Osteocyte (in vitro differentiated cells): ENCODE data around the gene ABHD1. TPM values are rescaled to one million over a fixed set of nuclear protein-coding genes. Genes with fewer than 3 reads are reported as not detected.

Experiments used
- DNase-seq: peaks from one replicate; pipeline ENCODE4 v3.0.0; 2021; ENCODE audit warnings: mixed read lengths; ENCODE audit not compliant: unreplicated experiment; ENCODE audit errors: extremely low spot score
- H3K27ac Mint-ChIP-seq: one replicate; pipeline ENCODE4 v1.8.0; 2021; ENCODE audit warnings: mild to moderate bottlenecking, mixed read lengths; ENCODE audit not compliant: unreplicated experiment
- H3K27me3 Mint-ChIP-seq: one replicate; pipeline ENCODE4 v1.8.0; 2021; ENCODE audit warnings: mixed read lengths; ENCODE audit not compliant: unreplicated experiment
- H3K36me3 Mint-ChIP-seq: one replicate; pipeline ENCODE4 v1.8.0; 2021; ENCODE audit warnings: mixed read lengths; ENCODE audit not compliant: unreplicated experiment
- H3K4me1 Mint-ChIP-seq: one replicate; pipeline ENCODE4 v1.8.0; 2021; ENCODE audit warnings: mixed read lengths; ENCODE audit not compliant: unreplicated experiment
- H3K4me3 Mint-ChIP-seq: one replicate; pipeline ENCODE4 v1.8.0; 2021; ENCODE audit warnings: mild to moderate bottlenecking, moderate library complexity, mixed read lengths; ENCODE audit not compliant: unreplicated experiment
- H3K9me3 Mint-ChIP-seq: one replicate; pipeline ENCODE4 v1.8.0; 2021; ENCODE audit warnings: mixed read lengths; ENCODE audit not compliant: unreplicated experiment
- total RNA-seq: library from RNA; stranded (reverse); gene quantifications from 2 replicates; pipeline ENCODE4 v1.2.1, GENCODE V29; 2021
- TF ChIP-seq, protein P1 (sequence below): fragments of 200-600 bp; sonication (generic); IDR thresholded peaks from 2 replicates; pipeline ENCODE4 v1.5.0; 2021; ENCODE audit warnings: antibody characterized with exemption, mild to moderate bottlenecking, moderate library complexity

Gene ABHD1
- total RNA-seq, 1 donor from 2014 or later = 0.48 TPM

DNA sequence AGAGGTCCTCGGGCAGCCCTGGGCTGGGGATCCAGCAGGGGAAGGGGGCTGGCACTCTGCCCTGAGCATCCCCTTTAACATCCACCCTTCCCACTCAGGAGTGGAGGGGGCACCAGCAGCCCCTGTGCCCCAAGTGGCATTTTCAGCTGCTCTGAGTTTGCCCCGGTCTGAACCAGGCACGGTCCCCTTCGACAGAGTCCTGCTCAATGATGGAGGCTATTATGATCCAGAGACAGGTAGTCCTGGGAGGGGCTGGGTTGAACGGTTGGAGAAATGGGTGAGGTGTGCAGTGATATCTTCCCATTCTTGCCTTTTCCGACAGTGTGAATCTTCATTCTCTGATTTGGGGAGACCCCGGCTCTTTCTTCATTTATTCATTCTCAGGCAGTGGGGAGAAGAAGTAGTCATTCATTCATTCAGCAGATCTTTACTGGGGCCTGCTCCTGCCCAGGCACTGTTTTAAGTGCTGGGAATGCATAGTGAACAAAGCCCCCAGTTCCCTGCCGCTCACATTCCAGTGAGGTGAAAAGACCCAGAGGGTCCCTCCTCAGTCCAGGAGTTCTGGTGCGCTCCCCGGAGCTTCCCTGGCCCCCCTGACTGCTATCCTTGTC lies 38.4 kb upstream of the ABHD1 start:
- no peaks in the 10 kb centered on the region for H3K9me3 Mint-ChIP-seq
- TF ChIP-seq, protein P1, sequence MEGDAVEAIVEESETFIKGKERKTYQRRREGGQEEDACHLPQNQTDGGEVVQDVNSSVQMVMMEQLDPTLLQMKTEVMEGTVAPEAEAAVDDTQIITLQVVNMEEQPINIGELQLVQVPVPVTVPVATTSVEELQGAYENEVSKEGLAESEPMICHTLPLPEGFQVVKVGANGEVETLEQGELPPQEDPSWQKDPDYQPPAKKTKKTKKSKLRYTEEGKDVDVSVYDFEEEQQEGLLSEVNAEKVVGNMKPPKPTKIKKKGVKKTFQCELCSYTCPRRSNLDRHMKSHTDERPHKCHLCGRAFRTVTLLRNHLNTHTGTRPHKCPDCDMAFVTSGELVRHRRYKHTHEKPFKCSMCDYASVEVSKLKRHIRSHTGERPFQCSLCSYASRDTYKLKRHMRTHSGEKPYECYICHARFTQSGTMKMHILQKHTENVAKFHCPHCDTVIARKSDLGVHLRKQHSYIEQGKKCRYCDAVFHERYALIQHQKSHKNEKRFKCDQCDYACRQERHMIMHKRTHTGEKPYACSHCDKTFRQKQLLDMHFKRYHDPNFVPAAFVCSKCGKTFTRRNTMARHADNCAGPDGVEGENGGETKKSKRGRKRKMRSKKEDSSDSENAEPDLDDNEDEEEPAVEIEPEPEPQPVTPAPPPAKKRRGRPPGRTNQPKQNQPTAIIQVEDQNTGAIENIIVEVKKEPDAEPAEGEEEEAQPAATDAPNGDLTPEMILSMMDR = no peak
- peak overlapping the region; percentile 80 for H3K27ac Mint-ChIP-seq
- peaks cover 4% of the 10 kb centered on the region for H3K36me3 Mint-ChIP-seq
- H3K4me1 Mint-ChIP-seq = peaks cover 32% of the 10 kb centered on the region
- H3K4me3 Mint-ChIP-seq = peak overlapping the region; percentile 61
- no peak for DNase-seq
- no peaks in the 10 kb centered on the region for H3K27me3 Mint-ChIP-seq

DNA sequence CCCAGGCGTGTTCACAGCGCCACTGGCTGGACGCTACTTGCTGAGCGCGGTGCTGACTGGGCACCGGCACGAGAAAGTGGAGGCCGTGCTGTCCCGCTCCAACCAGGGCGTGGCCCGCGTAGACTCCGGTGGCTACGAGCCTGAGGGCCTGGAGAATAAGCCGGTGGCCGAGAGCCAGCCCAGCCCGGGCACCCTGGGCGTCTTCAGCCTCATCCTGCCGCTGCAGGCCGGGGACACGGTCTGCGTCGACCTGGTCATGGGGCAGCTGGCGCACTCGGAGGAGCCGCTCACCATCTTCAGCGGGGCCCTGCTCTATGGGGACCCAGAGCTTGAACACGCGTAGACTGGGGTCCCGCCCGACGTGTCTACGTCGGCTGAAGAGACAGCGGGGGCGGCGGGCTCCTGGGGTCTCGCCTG lies 37.9 kb upstream of the ABHD1 start:
- Mint-ChIP-seq H3K4me3 (peak overlapping the region; percentile 61), H3K9me3 (no peaks in the 10 kb centered on the region), H3K4me1 (peaks cover 26% of the 10 kb centered on the region), H3K36me3 (peaks cover 4% of the 10 kb centered on the region), H3K27me3 (no peaks in the 10 kb centered on the region), H3K27ac (peak overlapping the region; percentile 80)
- DNase-seq = no peak
- TF ChIP-seq, protein P1 = peak; percentile 45

DNA sequence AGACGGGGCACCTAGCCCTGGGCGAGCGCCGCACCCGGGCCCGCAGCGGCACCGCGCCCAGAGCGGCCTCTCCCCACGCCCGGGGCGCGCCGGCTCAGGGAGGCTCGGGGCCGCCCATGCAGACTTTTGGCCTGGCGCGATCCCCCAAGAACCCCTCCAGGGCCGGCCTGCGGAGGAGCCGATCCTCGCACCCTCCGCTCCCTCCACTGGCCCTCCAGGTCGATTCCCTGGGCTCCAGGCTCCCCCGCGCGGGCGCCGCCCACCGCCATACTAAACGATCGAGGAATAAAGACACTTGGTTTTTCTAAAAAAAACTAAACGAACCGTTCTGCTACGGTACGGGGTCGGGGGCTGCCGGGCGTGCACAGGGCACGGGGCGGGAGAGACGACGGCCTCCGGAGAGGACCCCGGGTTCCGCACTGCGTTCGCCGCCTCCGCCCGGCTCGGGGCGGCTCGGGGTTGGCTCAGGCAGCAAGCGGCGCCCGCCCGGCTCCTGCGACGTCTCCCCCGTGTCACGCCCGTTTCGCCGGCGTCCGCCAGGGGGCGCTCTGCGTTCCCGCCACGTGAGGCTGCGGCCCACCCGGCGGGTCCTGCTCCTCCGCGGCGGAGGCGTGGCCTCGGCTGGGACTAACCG lies 37.4 kb upstream of the ABHD1 start:
- H3K36me3 Mint-ChIP-seq = peaks cover 4% of the 10 kb centered on the region
- H3K4me3 Mint-ChIP-seq = peak overlapping the region; percentile 79
- peak overlapping the region; percentile 80 for H3K27ac Mint-ChIP-seq
- TF ChIP-seq, protein P1 = peak; percentile 90
- no peaks in the 10 kb centered on the region for H3K9me3 Mint-ChIP-seq
- H3K27me3 Mint-ChIP-seq = no peaks in the 10 kb centered on the region
- peak; percentile 99 for DNase-seq
- H3K4me1 Mint-ChIP-seq = peaks cover 21% of the 10 kb centered on the region

DNA sequence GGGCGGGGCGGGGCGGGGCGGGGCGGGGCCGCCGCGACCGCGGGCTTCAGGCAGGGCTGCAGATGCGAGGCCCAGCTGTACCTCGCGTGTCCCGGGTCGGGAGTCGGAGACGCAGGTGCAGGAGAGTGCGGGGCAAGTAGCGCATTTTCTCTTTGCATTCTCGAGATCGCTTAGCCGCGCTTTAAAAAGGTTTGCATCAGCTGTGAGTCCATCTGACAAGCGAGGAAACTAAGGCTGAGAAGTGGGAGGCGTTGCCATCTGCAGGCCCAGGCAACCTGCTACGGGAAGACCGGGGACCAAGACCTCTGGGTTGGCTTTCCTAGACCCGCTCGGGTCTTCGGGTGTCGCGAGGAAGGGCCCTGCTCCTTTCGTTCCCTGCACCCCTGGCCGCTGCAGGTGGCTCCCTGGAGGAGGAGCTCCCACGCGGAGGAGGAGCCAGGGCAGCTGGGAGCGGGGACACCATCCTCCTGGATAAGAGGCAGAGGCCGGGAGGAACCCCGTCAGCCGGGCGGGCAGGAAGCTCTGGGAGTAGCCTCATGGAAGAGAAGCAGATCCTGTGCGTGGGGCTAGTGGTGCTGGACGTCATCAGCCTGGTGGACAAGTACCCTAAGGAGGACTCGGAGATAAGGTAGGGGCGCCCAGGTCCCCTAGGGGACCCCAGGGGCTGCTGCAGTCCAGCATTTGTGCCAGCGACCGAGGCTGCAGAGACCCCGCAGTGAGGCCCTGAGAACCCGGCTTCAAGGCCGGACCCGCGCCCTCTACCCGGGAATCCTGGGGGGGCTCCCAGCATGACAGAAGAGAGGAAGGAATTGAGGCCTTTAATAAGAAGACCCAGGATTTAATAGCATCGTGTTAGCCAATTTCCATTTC lies 36.7 kb upstream of the ABHD1 start, which contains the start of gene KHK:
Gene KHK, plus strand, starts transcription at position 49 of the 870 bp plus-strand sequence. Its CDS starts 488 bp downstream, at position 537.
- H3K27ac Mint-ChIP-seq = peak within 1 kb of the TSS; percentile 80
- H3K4me1 Mint-ChIP-seq = peaks cover 16% of the 10 kb centered on the region
- no peaks in the 10 kb centered on the region for H3K27me3 Mint-ChIP-seq
- peaks cover 1% of the 10 kb centered on the region for H3K36me3 Mint-ChIP-seq
- H3K4me3 Mint-ChIP-seq = peak within 1 kb of the TSS; percentile 79
- DNase-seq = peak; percentile 84
- TF ChIP-seq, protein P1 = no peak
- no peaks in the 10 kb centered on the region for H3K9me3 Mint-ChIP-seq
